ENCODE data around the gene SLC7A10. TPM values are rescaled to one million over a fixed set of nuclear protein-coding genes. Genes with fewer than 3 reads are reported as not detected.
"Not testable (repeated sequence)": the region's sequence is repeated elsewhere in the genome, so short reads cannot be mapped to it uniquely, and the experiment has no call there.

The SLC7A10 gene
- polyA plus RNA-seq, 6 donors from 2014 or later: not detected

DNA sequence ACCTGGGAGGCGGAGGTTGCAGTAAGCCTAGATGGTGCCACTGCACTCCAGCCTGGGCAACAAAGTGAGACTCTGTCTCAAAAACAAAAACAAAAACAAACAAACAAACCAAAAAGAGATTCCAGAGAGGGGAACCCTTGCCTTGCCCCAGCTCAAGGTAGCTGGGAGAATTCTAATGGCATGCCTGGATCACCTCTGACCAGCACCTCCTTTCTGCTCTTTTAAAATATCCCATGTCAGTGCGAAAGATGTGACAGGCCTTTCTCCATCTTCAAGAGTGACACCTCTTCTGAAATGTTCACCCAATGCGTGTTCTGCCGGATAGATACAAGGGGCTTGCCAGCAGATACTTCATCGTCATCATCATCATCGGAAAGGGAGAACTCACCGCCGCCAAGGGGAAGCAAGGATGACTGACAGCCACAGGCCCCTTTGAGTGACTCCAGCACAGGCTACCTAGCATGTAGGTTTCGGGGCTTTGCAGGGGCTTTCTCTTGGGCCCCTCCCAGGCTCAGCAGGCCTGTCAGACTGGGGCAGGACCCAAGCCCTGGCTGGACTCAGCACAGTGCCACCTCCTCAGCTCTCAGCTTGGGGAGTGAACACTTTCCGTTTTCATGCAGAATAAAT, 50.4 kb downstream of the SLC7A10 start:
- DNase-seq (no peak), ATAC-seq (ENCODE audit: low read depth in 2 of 2) (no peak)
- peak overlapping the region in 4 of 6 donors; percentile 7 to 100 (median 74) for H3K27ac Mint-ChIP-seq
- peaks cover 0 to 15% of the 10 kb centered on the region in 2 donors for H3K36me3 Mint-ChIP-seq
- H3K4me3 Mint-ChIP-seq: peak overlapping the region in 7 of 8 donors; percentile 92 to 99 (median 98)
- peaks cover 39 to 56% (median 41%) of the 10 kb centered on the region in 3 donors for H3K4me1 Mint-ChIP-seq
- peaks cover 0 to 4% (median 0%) of the 10 kb centered on the region in 7 donors for H3K9me3 Mint-ChIP-seq
- H3K27me3 Mint-ChIP-seq: peaks cover 0 to 5% (median 4%) of the 10 kb centered on the region in 3 donors

DNA sequence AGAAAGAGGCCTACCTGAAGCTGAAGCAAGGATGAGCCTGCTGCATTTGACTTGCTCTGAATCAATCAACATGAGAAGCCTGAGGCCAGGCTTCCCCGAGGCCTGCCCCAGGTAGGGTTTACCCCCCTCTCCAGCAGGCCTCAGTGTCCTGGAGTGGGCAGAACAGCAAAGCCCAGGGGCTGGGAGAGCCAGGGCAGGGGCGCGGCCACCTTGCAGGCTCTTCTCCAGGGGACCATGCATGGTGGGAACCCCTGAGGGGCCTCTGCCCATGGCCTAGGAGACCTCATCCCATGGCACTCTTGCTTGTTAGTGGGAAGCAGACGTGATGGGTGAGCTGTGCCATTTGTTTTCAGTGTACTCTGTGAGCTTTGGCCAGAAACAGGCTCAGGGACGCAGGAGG, 51.5 kb downstream of the SLC7A10 start:
- peaks cover 0 to 4% (median 0%) of the 10 kb centered on the region in 7 donors for H3K9me3 Mint-ChIP-seq
- H3K36me3 Mint-ChIP-seq: peaks cover 0 to 15% of the 10 kb centered on the region in 2 donors
- DNase-seq (no peak), ATAC-seq (ENCODE audit: low read depth in 2 of 2) (no peak)
- H3K27ac Mint-ChIP-seq: no peak overlapping the region
- H3K27me3 Mint-ChIP-seq: peaks cover 0 to 5% (median 4%) of the 10 kb centered on the region in 3 donors
- H3K4me3 Mint-ChIP-seq: peak overlapping the region in 2 of 8 donors; percentile 9 to 97
- H3K4me1 Mint-ChIP-seq: peaks cover 39 to 56% (median 41%) of the 10 kb centered on the region in 3 donors

DNA sequence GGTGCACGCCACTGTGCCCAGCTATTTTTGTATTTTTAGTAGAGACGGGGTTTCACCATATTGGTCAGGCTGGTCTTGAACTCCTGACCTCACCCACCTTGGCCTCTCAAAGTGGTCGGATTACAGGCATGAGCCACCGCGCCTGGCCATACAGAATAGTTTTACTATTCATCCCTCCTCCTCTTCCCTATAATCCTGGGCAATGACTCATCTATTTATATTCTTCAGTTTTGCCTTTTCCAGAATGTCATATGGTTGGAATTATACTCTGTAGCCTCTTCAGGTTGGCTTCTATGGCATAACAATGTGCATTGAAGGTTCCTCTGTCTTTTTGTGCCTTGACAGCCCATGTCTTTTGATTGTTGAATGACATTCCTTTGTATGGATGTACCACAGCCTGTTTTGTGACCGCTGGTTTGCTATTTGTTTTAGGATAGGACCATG, 53.7 kb downstream of the SLC7A10 start:
- peaks cover 0 to 21% of the 10 kb centered on the region in 2 donors for H3K36me3 Mint-ChIP-seq
- H3K27ac Mint-ChIP-seq: no peak overlapping the region
- peaks cover 0 to 3% (median 3%) of the 10 kb centered on the region in 3 donors for H3K27me3 Mint-ChIP-seq
- H3K4me1 Mint-ChIP-seq: peaks cover 29 to 53% (median 33%) of the 10 kb centered on the region in 3 donors
- H3K9me3 Mint-ChIP-seq: peaks cover 0 to 10% (median 6%) of the 10 kb centered on the region in 7 donors
- ATAC-seq (ENCODE audit: low read depth in 2 of 2): no peak
- H3K4me3 Mint-ChIP-seq: no peak overlapping the region
- DNase-seq: no peak

DNA sequence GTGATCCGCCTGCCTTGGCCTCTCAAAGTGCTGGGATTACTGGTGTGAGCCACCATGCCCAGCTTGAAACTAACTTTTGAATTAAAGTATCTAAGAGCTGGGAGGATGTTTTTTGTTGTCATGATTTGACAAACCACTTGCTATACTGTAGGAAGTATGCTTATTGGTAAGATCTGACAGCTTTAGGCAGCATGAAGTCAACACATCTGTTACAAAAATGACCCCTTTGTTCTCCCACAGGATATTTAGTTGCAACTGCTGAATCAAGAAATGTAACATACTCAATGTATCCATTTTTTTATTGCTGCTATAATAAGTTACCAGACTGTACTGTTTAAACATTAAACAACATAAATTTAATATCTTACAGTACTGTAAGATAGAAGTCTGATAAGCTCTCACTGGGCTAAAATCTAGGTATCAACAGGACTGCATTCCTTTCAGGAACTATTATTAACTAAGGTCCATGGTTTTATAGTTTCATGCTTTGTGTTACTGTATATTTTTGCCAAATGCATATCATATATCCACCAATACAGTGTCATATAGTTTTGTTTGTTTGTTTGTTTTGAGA, 54.3 kb downstream of the SLC7A10 start:
- no peak overlapping the region for H3K27ac Mint-ChIP-seq
- H3K36me3 Mint-ChIP-seq: peaks cover 0 to 15% of the 10 kb centered on the region in 2 donors
- H3K4me1 Mint-ChIP-seq: peaks cover 25 to 47% (median 33%) of the 10 kb centered on the region in 3 donors

DNA sequence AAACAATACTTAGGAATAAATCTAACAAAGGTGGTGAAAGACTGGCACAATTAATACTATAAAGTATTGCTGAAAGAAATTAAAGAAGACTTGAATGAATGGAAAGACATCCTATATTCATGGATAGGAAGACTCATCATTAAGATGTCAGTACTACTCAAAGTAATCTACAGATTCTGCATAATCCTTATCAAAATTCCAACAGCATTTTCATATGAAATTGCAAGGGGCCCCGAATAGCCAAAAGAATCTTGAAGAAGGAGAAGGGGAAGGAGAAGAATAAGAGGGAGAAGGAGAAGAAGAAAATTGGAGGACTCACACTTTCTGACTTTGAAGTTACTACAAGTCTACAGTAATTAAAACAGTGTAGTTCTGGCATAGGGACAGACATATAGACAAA, 57.1 kb downstream of the SLC7A10 start:
- H3K4me1 Mint-ChIP-seq: peaks cover 15 to 26% (median 15%) of the 10 kb centered on the region in 3 donors
- no peak for DNase-seq
- H3K27me3 Mint-ChIP-seq: no peaks in the 10 kb centered on the region
- ATAC-seq (ENCODE audit: low read depth in 2 of 2): no peak
- peaks cover 5 to 15% of the 10 kb centered on the region in 2 donors for H3K36me3 Mint-ChIP-seq
- peaks cover 0 to 10% (median 5%) of the 10 kb centered on the region in 7 donors for H3K9me3 Mint-ChIP-seq
- H3K27ac Mint-ChIP-seq: no peak overlapping the region
- peak overlapping the region in 1 of 8 donors; percentile 9 for H3K4me3 Mint-ChIP-seq

More for the DNA sequence above, 54.3 kb downstream of the SLC7A10 start:
- Mint-ChIP-seq H3K4me3 (no peak overlapping the region), H3K9me3 (peaks cover 0 to 10% (median 5%) of the 10 kb centered on the region in 7 donors), H3K27me3 (no peaks in the 10 kb centered on the region)
- no peak for DNase-seq
- ATAC-seq (ENCODE audit: low read depth in 2 of 2): no peak

DNA sequence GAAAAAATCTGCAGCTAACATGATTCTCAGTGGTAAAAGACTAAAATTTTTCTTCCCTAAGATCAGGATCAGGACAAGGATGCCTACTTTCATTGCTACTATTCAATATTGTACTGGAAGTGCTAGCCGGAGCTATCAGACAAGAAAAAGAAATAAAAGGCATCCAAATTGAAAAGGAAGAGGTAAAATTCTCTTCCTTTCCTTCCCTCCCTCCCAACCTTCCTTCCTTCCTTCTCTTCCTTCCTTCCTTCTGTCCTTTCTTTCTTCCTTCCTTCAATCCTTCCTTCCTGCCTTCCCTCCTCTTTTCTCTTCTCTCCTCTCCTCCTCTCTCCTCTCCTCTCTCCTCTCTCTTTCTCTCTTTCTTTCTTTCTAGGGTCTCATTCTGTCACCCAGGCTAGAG, 58.2 kb downstream of the SLC7A10 start:
- peaks cover 5 to 12% of the 10 kb centered on the region in 2 donors for H3K36me3 Mint-ChIP-seq
- no peak overlapping the region for H3K4me3 Mint-ChIP-seq
- ATAC-seq (ENCODE audit: low read depth in 2 of 2): no peak
- peak overlapping the region in 1 of 6 donors; percentile 39 for H3K27ac Mint-ChIP-seq
- no peak for DNase-seq
- H3K27me3 Mint-ChIP-seq: no peaks in the 10 kb centered on the region
- peaks cover 7 to 18% (median 10%) of the 10 kb centered on the region in 3 donors for H3K4me1 Mint-ChIP-seq
- H3K9me3 Mint-ChIP-seq: peaks cover 0 to 10% (median 5%) of the 10 kb centered on the region in 7 donors

DNA sequence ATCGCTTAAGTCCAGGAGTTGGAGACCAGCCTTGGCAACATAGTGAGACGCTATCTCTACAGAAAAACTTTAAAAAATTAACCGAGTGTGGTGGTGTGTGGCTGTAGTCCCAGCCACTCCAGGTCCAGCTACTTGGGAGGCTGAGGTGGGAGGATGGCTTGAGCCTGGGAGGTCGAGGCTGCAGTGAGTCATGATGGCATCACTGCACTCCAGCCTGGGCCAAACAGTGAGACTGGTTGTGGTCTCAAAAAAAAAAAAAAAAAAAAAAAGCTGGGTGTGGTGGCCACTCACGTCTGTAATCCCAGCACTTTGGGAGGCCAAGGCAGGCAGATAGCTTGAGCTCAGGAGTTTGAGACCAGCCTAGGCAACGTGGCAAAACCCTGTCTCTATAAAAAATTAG, 59.6 kb downstream of the SLC7A10 start:
- Mint-ChIP-seq H3K9me3 (peaks cover 0 to 10% (median 5%) of the 10 kb centered on the region in 7 donors), H3K4me1 (peaks cover 4 to 10% (median 6%) of the 10 kb centered on the region in 3 donors), H3K27ac (peak overlapping the region in 1 of 6 donors; percentile 26)
- not testable (repeated sequence) for H3K36me3 Mint-ChIP-seq; DNase-seq; ATAC-seq (ENCODE audit: low read depth in 2 of 2); H3K27me3 Mint-ChIP-seq; H3K4me3 Mint-ChIP-seq

DNA sequence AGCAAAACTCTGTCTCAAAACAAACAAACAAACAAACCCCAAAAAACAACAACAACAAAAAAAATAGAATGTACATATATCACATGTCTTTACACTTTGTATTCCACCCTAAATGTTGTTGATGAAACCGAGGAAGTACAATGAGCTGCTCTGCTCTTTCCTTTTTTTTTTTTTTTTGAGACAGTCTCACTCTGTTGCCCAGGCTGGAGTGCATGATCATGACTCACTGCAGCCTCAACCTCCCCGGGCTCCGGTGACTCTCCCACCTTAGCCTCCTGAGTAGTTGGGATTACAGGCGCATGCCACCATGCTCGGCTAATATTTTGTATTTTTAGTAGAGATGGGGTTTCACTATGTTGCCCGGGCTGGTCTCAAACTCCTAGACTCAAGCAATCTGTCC, 62.2 kb downstream of the SLC7A10 start:
- H3K4me3 Mint-ChIP-seq: no peak overlapping the region
- H3K36me3 Mint-ChIP-seq: peaks cover 5 to 8% of the 10 kb centered on the region in 2 donors
- H3K27ac Mint-ChIP-seq: no peak overlapping the region
- peaks cover 8 to 19% (median 18%) of the 10 kb centered on the region in 3 donors for H3K4me1 Mint-ChIP-seq
- no peaks in the 10 kb centered on the region for H3K27me3 Mint-ChIP-seq
- H3K9me3 Mint-ChIP-seq: peaks cover 0 to 9% (median 5%) of the 10 kb centered on the region in 7 donors
- ATAC-seq (ENCODE audit: low read depth in 2 of 2): no peak
- DNase-seq: no peak

DNA sequence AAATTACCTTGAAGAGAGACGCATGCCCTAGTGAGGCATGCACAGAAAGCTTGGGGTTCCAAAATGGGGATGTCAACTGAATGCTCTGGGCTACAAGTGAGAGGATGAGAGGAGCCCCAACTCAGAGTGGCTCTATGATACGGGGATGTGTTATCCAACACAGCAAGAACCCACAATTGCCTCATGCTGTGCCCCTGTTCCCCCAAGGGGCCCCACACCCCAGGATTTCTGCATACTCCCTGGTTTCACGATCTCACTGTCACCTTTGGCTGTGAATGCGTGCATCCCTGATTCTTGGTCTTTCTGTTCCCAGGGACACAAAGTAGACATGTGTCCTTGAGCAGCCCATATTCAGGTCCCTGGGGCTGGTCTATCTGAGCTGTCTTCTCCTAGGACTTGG, 64.4 kb downstream of the SLC7A10 start:
- Mint-ChIP-seq H3K36me3 (peaks cover 0 to 5% of the 10 kb centered on the region in 2 donors), H3K9me3 (no peaks in the 10 kb centered on the region), H3K4me3 (no peak overlapping the region), H3K4me1 (peaks cover 8 to 16% (median 11%) of the 10 kb centered on the region in 3 donors), H3K27me3 (no peaks in the 10 kb centered on the region), H3K27ac (peak overlapping the region in 1 of 6 donors; percentile 91)
- no peak for DNase-seq
- no peak for ATAC-seq (ENCODE audit: low read depth in 2 of 2)

DNA sequence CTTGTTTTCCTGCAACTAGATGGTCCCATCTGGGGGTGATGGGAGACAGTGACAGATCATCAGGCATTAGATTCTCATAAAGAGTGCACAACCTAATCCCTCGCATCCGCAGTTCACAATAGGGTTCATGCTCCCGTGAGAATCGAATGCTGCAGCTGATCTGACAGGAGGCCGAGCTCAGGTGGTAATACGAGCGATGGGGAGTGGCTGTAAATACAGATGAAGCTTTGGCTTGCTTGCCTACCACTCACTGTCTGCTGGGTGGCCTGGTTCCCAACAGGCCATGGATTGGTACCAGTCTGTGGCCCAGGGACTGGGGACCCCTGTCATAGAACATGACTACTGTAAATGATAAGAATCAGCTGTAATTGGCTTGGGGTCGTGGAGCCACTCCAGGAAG, 65.8 kb downstream of the SLC7A10 start:
- H3K4me3 Mint-ChIP-seq: no peak overlapping the region
- no peak for ATAC-seq (ENCODE audit: low read depth in 2 of 2)
- peaks cover 0 to 5% of the 10 kb centered on the region in 2 donors for H3K36me3 Mint-ChIP-seq
- no peaks in the 10 kb centered on the region for H3K27me3 Mint-ChIP-seq
- no peaks in the 10 kb centered on the region for H3K9me3 Mint-ChIP-seq
- DNase-seq: no peak
- H3K27ac Mint-ChIP-seq: peak overlapping the region in 1 of 6 donors; percentile 44
- peaks cover 5 to 16% (median 11%) of the 10 kb centered on the region in 3 donors for H3K4me1 Mint-ChIP-seq

DNA sequence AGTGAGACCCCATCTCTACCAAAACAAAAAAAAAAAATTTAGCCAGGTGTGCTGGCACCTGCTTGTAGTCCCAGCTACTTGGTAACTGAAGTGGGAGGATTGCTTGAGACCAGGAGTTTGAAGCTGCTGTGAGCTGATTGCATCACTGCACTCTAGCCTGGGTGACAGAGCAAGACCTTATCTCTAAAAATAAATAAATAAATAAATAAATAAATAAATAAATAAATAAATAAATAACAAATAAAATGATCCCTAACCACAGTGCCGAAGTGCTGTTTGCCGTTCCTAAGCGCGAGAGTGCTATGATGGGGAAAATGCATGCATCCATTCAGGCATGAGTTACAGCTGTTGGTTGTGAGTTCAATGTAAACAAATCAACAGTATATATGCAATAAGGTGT, 66.5 kb downstream of the SLC7A10 start:
- DNase-seq: no peak
- Mint-ChIP-seq H3K9me3 (no peaks in the 10 kb centered on the region), H3K36me3 (peaks cover 0 to 4% of the 10 kb centered on the region in 2 donors), H3K27ac (no peak overlapping the region), H3K27me3 (peaks cover 0 to 4% (median 4%) of the 10 kb centered on the region in 3 donors), H3K4me1 (peaks cover 4 to 16% (median 11%) of the 10 kb centered on the region in 3 donors), H3K4me3 (no peak overlapping the region)
- no peak for ATAC-seq (ENCODE audit: low read depth in 2 of 2)
